Panc1 (cell line): ENCODE measurements around the gene FBXO42. TPM values are rescaled to one million over a fixed set of nuclear protein-coding genes. Genes with fewer than 3 reads are reported as not detected.

Source experiments
- ATAC-seq: fragments of 200-7000 bp; cut with Tn5 transposase; 2 replicates; pipeline ENCODE4 v1.9.1; 2020; ENCODE audit warnings: mild to moderate bottlenecking, moderate library complexity
- BruUV-seq: library from RNA; stranded (reverse); fragments of 400-500 nt; replicated peaks from 2 replicates; lab custom pipeline; 2021; lab: Mats Ljungman, UMichigan
- CTCF ChIA-PET: fragments of 300-600 bp; sonication (Branson Sonifier 250); formaldehyde crosslinking; loops from one replicate; lab custom pipeline; 2022; ENCODE audit warnings: antibody characterized with exemption; lab: Charles Lee
- POLR2A ChIA-PET: fragments of 300-600 bp; sonication (Branson Sonifier 250); formaldehyde crosslinking; loops from one replicate; lab custom pipeline; 2022; ENCODE audit warnings: antibody characterized with exemption; lab: Charles Lee
- DNase-seq: peaks from one replicate; pipeline ENCODE4 v3.0.0-alpha.2; 2010; ENCODE audit warnings: low read depth, low spot score
- H3K27ac ChIP-seq: 2 replicates; pipeline ENCODE4 v1.5.1; 2011; ENCODE audit warnings: mild to moderate bottlenecking, low read length, inconsistent platforms
- H3K27me3 ChIP-seq: fragments of 200-500 bp; sonication (Bioruptor generic); 2 replicates; pipeline ENCODE4 v1.6.0; 2014; ENCODE audit warnings: low read length, inconsistent platforms; ENCODE audit not compliant: control insufficient read depth, insufficient read depth
- H3K36me3 ChIP-seq: fragments of 200-500 bp; sonication (Bioruptor generic); 2 replicates; pipeline ENCODE4 v1.5.1; 2014; ENCODE audit warnings: inconsistent platforms, mild to moderate bottlenecking, low read length, moderate library complexity; ENCODE audit not compliant: control insufficient read depth, insufficient read depth
- H3K4me1 ChIP-seq: 2 replicates; pipeline ENCODE4 v1.5.1; 2011; ENCODE audit warnings: inconsistent platforms, mild to moderate bottlenecking, low read length, moderate library complexity; ENCODE audit not compliant: control insufficient read depth, insufficient read depth
- H3K4me3 ChIP-seq, 2 experiments: 2 replicates each; pipeline ENCODE4 v1.5.1; 2011 to 2012; ENCODE audit warnings: low read depth in 2 of 2, low read length in 2 of 2, mild to moderate bottlenecking in 2 of 2, inconsistent platforms in 1 of 2, moderate library complexity in 1 of 2
- H3K9me3 ChIP-seq: fragments of 200-500 bp; sonication (Bioruptor generic); 2 replicates; pipeline ENCODE4 v1.5.1; 2014; ENCODE audit warnings: low read depth, mild to moderate bottlenecking, inconsistent platforms, low read length, moderate library complexity; ENCODE audit not compliant: control insufficient read depth, insufficient read depth
- CTCF ChIP-seq: fragments of 450-650 bp; IDR thresholded peaks from 2 replicates; pipeline ENCODE4 v1.5.1; 2017; ENCODE audit warnings: mild to moderate bottlenecking
- POLR2AphosphoS5 ChIP-seq: IDR thresholded peaks from 2 replicates; pipeline ENCODE4 v1.6.1; 2012; ENCODE audit warnings: mild to moderate bottlenecking, low read depth, low read length, moderate library complexity
- REST ChIP-seq, 2 experiments: IDR thresholded peaks; 2 replicates each; pipeline ENCODE4 v1.6.1; 2011 to 2012; ENCODE audit warnings: low read depth in 2 of 2, control low read depth in 1 of 2, low read length in 1 of 2, mild to moderate bottlenecking in 1 of 2, moderate library complexity in 1 of 2; ENCODE audit not compliant: insufficient read depth in 1 of 2
- SIN3A ChIP-seq: IDR thresholded peaks from 2 replicates; pipeline ENCODE4 v1.6.1; 2012; ENCODE audit warnings: low read depth, mild to moderate bottlenecking, low read length, moderate library complexity, borderline replicate concordance; ENCODE audit not compliant: insufficient read depth
- TCF7L2 ChIP-seq: IDR thresholded peaks from 2 replicates; pipeline ENCODE4 v1.6.1; 2011; ENCODE audit warnings: mild to moderate bottlenecking, low read depth, low read length, inconsistent platforms
- in situ Hi-C: cut with HindIII; loops from 2 replicates; pipeline ENCODE4 v1.10.0; 2016; ENCODE audit warnings: low sequenced_read_pairs, low pct_unique_long_range_greater_than_20kb
- intact Hi-C: fragments of 100-400 bp; cut with micrococcal nuclease; formaldehyde crosslinking; loops from one replicate; pipeline ENCODE4 v1.10.0; 2022; ENCODE audit not compliant: unreplicated experiment
- total RNA-seq: library from RNA; stranded (reverse); gene quantifications from one replicate; pipeline ENCODE4 v1.2.1, GENCODE V29; 2021; ENCODE audit not compliant: unreplicated experiment

Gene FBXO42
- total RNA-seq, 1 experiment from 2014 or later, result 25.7 TPM

GRCh38 chr1:16235347-16235746 lies 116.9 kb downstream of the FBXO42 start:
- no peak overlapping the region for H3K4me3 ChIP-seq
- in situ Hi-C loops (no loop called here), intact Hi-C loops (no loop called here)
- TF ChIP-seq POLR2AphosphoS5 (no peak), TCF7L2 (no peak), REST (IDR thresholded peaks at IDR 0.05; ENCODE audit: insufficient read depth in 1 of 2, low read depth in 2 of 2, low read length in 1 of 2) (no peak), SIN3A (no peak), CTCF (no peak)
- ChIA-PET CTCF (interaction anchor here (0.5 kb wide), 1 partner anchor 73 kb away, joined by 12 read pairs; no protein-coding TSS in a partner anchor), POLR2A (interaction anchor here (0.6 kb wide), 2 partner anchors 95 to 130 kb away, joined by 4 to 7 read pairs; no protein-coding TSS in a partner anchor)
- ATAC-seq (no peak), DNase-seq (no peak)
- BruUV-seq, result no TSS peak
- no peaks in the 10 kb centered on the region for H3K27me3 ChIP-seq
- peaks cover 13% of the 10 kb centered on the region for H3K4me1 ChIP-seq
- H3K9me3 ChIP-seq, result no peaks in the 10 kb centered on the region
- no peak overlapping the region for H3K27ac ChIP-seq
- no peaks in the 10 kb centered on the region for H3K36me3 ChIP-seq

GRCh38 chr1:16233431-16233830 lies 118.8 kb downstream of the FBXO42 start:
- POLR2A ChIA-PET, result no interaction called here
- no peak overlapping the region for H3K27ac ChIP-seq
- H3K27me3 ChIP-seq, result no peaks in the 10 kb centered on the region
- no peak overlapping the region for H3K4me3 ChIP-seq
- CTCF ChIA-PET, result interaction anchor here (0.5 kb wide), 1 partner anchor 113 kb away, joined by 8 read pairs; no protein-coding TSS in a partner anchor
- TF ChIP-seq SIN3A (no peak), POLR2AphosphoS5 (no peak), TCF7L2 (no peak), REST (IDR thresholded peaks at IDR 0.05; ENCODE audit: insufficient read depth in 1 of 2, low read depth in 2 of 2, low read length in 1 of 2) (no peak), CTCF (no peak)
- intact Hi-C loops (no loop called here), in situ Hi-C loops (no loop called here)
- no peak for DNase-seq
- no peaks in the 10 kb centered on the region for H3K36me3 ChIP-seq
- ATAC-seq, result no peak
- BruUV-seq, result no TSS peak
- H3K9me3 ChIP-seq, result no peaks in the 10 kb centered on the region
- peaks cover 13% of the 10 kb centered on the region for H3K4me1 ChIP-seq
